Sciatic nerve (tissue), 2 donors: Measurements from ENCODE around the gene BIRC6. TPM values are rescaled to one million over a fixed set of nuclear protein-coding genes. Genes with fewer than 3 reads are reported as not detected.
"Not testable (repeated sequence)": the region's sequence is repeated elsewhere in the genome, so short reads cannot be mapped to it uniquely, and the experiment has no call there.

Experiments used
- ATAC-seq: fragments of 200-7000 bp; cut with Tn5 transposase; one replicate; pipeline ENCODE4 v1.9.1; 2020; ENCODE audit warnings: mild to moderate bottlenecking, moderate library complexity
- DNase-seq: peaks from one replicate; pipeline ENCODE4 v3.0.0-alpha.2; 2020; ENCODE audit warnings: low spot score
- intact Hi-C: fragments of 100-400 bp; cut with DNase I; formaldehyde crosslinking; loops from one replicate; pipeline ENCODE4 v1.14.2; 2022
- total RNA-seq: library from RNA; stranded (reverse); fragmentation: NEBNext Ultra II Directional; extraction: Animal tissue kit (Norgen Biotek cat#: 25700); gene quantifications from one replicate; pipeline ENCODE4 v1.2.1, GENCODE V29; 2021
- donor health status: DM: no; HTN: no; CAD: no.
- donor health status: DM: no; HTN: no; CAD: no.

Gene BIRC6
- total RNA-seq, 1 donor from 2014 or later, result 130 TPM

GRCh38 chr2:32564417-32565035, 207.7 kb downstream of the BIRC6 start:
- DNase-seq (no peak), ATAC-seq (no peak)
- intact Hi-C loops, result no loop called here

- intact Hi-C loops, result no loop called here
- no peak for ATAC-seq
- no peak for DNase-seq
These were observed 209.1 kb downstream of the BIRC6 start for GRCh38 chr2:32565902-32566301.

DNA sequence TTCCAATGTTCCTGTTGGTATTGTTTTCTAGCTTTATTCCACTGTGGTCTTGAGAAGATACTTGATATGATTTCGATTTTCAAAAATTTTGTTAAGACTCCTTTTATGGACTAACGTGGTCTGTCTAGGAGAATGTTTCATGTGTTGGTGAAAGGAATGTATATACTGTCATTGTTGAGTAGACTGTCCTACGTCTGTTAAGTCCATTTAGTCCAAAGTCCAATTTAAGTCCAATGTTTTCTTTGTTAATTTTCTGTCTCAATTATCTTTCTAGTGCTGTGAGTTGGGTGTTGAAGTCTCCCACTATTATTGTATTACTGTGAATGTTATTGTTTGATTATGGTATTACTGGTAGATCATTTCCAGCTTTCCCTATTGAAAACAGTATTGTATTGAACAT, 215.2 kb downstream of the BIRC6 start:
- ATAC-seq, result no peak
- no peak for DNase-seq
- intact Hi-C loops, result no loop called here

DNA sequence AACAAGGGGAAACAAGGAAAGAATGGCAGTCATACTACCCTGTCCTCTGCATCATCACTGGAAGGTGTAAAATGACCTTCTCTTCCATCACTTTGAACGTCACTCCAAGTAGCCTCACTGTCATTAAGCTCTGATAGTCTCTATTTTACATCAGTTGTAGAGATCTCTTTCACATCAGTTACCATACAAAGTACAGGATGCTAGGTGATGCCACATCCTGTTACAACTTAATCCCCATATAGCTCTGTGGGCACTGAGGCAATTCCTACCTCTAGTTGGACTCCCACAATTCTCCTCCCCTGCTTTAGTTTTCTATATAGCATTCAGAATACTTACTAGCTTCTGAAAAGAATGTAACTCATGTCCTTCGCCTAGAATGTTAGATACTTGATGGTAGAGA, 215.9 kb downstream of the BIRC6 start:
- intact Hi-C loops, result no loop called here
- DNase-seq (no peak), ATAC-seq (no peak)

DNA sequence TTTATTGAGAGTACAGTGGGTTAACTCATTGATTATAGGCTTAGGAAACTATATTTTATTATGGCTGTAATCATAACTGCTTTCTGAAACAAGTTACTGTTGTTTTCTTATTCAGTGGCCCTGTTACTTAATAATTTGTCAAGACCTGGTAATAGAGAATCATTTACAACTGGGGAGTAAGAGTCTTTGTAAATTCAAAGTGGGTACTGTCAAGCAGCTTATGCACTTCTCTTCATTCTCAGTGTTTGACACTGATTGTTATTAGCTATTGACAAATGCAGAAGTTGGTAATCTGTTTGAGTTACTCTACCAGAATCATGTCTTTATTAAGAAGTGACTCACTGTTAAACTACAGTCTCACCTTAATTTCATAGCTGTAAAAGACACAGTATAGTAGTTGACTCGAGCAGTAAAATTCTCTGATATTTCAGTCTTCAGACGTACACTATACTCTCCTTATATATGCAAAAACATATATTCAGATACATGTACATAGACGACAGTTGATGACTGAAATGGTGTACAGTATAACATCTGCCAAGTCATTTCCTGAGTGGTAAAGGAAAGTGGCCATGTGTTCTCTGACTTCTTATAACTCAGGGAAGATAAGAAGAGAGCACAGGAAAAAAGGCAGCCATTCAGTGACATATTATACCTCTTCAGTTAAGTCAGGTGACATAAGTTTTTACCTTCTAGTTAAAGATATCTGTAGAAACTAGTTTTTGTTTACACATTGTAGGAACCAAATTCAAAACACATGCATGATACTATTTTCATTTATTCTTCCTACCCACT, 235.0 kb downstream of the BIRC6 start:
- no peak for DNase-seq
- intact Hi-C loops, result no loop called here
- ATAC-seq, result no peak

DNA sequence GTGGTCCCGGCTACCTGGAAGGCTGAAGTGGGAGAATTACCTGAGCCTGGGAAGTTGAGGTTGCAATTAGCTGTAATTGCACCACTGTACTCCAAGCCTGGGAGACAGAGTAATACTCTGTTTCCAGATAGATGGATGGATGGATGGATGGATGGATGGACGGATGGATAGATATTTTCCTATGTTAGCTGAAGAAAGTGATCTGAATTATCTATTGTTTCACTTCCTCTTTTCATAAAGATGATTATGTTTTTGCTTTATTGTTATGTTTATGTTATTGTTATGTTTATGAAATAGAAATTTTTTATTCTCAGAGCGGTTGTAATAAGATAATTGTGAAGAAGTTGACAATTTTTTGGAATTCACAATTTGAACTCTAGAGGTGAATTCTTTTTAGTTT, 237.8 kb downstream of the BIRC6 start:
- intact Hi-C loops, result no loop called here
- no peak for ATAC-seq
- DNase-seq, result no peak

DNA sequence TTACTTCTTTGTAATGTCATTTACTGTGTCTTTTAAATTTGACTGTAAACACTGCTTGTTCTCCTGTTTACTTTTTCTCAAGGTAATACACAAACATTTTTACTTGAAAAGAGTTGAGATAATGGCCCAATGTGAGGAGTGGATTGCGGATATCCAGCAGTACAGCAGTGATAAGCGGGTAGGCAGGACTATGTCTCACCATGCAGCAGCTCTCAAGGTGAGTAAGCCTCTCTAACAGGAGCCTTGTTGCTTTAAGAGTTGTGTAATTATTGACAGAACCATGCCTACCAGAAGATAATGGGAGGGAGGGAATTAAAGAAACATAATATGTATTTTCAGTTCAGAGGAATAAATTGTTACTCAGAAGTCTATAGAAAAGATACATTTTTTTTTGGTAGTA, 254.5 kb downstream of the BIRC6 start:
- DNase-seq (no peak), ATAC-seq (no peak)
- intact Hi-C loops, result no loop called here

DNA sequence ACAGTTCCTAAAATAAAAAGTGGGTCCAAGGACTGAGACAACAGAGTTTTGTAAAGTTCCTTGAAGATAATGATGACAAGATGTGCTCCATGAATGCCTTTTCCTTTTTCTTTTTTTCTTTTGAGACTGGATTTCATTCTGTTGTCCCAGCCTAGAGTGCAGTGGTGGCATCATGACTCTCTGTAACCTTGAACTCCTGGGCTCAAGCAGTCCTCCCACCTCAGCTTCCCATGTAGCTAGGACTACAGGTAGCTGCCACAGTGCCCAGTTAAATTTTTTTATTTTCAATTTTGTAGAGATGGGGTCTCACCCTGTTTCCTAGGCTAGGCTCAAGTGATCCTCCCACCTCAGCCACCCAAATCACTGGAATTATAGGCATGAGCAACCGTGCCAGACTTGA, 254.9 kb downstream of the BIRC6 start:
- ATAC-seq, result no peak
- intact Hi-C loops, result no loop called here
- DNase-seq, result no peak

DNA sequence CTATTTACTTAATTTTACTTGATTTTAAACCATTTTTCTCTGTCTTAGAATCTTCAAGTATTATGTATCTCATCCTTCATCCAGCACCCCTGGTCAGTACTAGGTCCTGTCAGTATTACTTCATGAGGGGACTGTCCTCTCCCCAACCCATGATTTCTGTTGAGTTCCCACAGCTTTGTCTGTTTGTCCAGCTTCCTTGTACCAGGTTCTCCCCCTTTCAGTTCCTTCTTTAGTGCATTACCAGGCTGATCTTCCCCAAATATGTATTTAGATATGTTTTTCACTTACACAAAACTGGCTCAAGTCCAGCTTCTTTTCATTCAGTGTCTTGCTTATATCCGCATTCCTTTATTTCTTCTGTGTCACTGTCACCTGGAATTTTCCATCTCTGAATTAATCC, 257.3 kb downstream of the BIRC6 start:
- intact Hi-C loops, result no loop called here
- DNase-seq (no peak), ATAC-seq (no peak)

DNA sequence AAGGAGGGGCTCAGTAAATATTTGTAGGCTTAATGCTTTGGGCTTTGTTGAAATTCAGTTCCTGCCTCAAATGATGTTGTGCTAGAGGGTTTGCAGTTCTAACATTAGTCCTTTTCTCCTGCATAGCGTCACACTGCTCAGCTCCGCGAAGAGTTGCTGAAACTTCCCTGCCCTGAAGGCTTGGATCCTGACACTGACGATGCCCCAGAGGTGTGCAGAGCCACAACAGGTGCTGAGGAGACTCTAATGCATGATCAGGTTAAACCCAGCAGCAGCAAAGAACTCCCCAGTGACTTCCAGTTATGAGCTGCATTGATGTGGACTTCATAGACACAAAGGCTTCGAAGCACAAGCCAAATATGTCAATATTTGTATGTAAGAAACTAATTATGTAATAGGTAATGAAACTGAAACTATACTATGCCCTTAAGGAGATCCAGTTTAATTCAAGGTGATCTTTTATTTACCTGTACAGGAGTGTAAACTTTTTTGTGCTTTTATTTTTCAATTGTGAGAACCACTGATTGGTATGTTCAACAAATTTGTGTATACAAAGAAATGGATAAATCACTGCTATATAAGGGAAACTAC, 260.9 kb downstream of the BIRC6 start:
- ATAC-seq, result no peak
- no peak for DNase-seq
- intact Hi-C loops, result no loop called here

DNA sequence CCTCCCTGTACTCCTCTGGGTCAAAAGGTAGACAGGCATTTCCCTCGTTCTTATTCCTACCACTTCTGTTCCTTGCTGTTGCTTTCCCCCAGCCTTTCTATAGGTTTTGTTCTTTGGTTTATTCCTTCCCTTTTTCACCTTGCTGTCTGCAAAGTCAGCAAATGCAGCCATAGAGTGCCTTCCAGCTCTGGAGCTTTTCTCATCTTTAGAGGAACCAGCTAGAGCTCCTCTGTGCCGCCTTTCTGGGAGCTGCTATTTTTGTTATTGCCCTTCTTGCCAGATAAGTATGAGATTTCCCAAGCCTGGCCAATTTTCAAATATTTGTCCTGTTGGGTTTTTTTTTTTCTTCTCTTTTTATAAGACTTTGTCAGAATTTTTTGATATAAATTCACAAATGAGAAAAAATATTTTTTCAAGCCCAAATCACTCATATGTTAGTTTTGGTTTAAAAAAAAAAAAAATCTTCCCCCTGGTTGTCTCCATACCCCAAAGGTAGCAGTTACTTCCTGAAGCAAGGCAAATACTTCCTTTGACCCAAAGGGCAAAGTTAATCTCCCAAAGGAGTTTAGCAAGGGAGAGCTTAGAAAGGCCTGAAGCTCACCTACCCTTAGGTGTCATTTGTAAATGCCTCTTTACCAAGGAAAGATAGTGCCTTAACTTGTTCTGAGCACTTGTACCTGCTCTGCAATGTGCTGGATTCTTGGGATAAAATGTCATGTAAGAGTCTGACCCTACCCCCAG, 265.9 kb downstream of the BIRC6 start:
- DNase-seq, result no peak
- intact Hi-C loops, result no loop called here

GRCh38 chr2:32623311-32623706, 266.5 kb downstream of the BIRC6 start:
- ATAC-seq, result no peak
- intact Hi-C loops, result no loop called here
- DNase-seq, result no peak

More for the DNA sequence above, 265.9 kb downstream of the BIRC6 start:
- ATAC-seq, result peak; percentile 56

GRCh38 chr2:32624812-32625211, 268.0 kb downstream of the BIRC6 start:
- intact Hi-C loops, result no loop called here
- no peak for ATAC-seq
- DNase-seq, result no peak

DNA sequence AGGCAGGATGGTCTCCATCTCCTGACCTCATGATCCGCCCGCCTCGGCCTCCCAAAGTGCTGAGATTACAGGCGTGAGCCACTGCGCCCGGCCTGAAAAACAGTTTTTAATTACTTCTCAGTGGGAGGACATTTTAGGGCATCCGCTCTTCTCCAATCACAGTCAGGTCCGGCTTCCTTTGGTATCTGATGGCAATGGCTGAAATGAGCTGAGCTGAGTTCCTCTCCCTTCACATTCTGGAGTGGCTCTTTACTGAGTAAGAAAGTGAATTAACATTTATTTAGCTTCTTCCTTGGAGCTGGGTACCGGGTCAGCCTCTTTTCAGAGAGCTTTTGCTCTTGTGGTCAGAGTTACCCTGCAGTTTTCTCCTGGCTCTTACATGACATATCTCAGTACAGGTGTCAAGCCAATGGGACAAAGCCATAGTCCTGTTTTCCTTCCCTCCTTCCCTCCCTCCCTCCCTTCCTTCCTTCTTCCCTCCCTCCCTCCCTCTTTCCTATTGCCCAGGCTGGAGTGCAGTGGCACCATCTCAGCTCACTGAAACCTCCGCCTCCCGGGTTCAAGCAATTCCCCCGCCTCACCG, 269.9 kb downstream of the BIRC6 start:
- ATAC-seq, result no peak
- DNase-seq, result no peak
- intact Hi-C loops, result no loop called here

- intact Hi-C loops, result no loop called here
- DNase-seq (no peak), ATAC-seq (peak; percentile 74)
These were observed 270.6 kb downstream of the BIRC6 start for GRCh38 chr2:32627441-32627813.

GRCh38 chr2:32627814-32628579, 271.2 kb downstream of the BIRC6 start, which contains the start of gene TTC27:
TSS of gene TTC27 (plus strand) at chr2:32628050. CDS start at chr2:32628293, 243 bp downstream.
- DNase-seq (peak; percentile 97), ATAC-seq (peak; percentile 100)
- intact Hi-C loops, result no loop called here

DNA sequence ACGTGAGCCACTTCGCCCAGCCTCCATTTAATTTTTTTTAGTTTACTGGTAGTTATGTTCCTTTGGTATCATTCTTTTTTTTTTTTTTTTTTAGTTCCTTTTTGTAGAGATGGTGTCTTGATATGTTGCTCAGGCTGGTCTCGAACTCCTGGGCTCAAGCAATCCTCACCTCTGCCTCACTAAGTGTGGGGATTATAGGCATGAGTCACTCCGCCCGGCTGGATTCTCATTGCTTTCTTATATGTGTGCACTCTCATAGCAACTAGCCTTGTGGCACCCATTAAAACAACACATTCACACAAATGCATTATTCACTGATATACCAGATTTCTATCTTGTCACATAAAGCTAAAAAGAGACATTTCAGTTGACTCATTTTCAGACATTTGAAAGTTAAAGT, 275.3 kb downstream of the BIRC6 start:
- intact Hi-C loops, result no loop called here
- DNase-seq (no peak), ATAC-seq (no peak)

- ATAC-seq, result no peak
- intact Hi-C loops, result no loop called here
- DNase-seq, result no peak
These were observed 276.2 kb downstream of the BIRC6 start for GRCh38 chr2:32633040-32633439.

GRCh38 chr2:32638548-32638947, 281.7 kb downstream of the BIRC6 start:
- DNase-seq, intact Hi-C loops: not testable (repeated sequence)

More at GRCh38 chr2:32638548-32638947, 281.7 kb downstream of the BIRC6 start:
- not testable (repeated sequence) for ATAC-seq
